Gastrocnemius medialis (tissue), 4 donors: ENCODE measurements around the gene TMEM266. TPM values are rescaled to one million over a fixed set of nuclear protein-coding genes. Genes with fewer than 3 reads are reported as not detected.

Experiments used
- ATAC-seq, 2 donors: fragments of 150-250 bp; one replicate each; pipeline ENCODE4 v1.9.1; 2016
- DNase-seq, 2 donors: peaks; one replicate each; pipeline ENCODE4 v3.0.0-alpha.2; 2019
- H3K27ac ChIP-seq, 4 donors: fragments of 200-600 bp; sonication (generic); 1 replicate in 1 of 4; 2 replicates in 3 of 4; pipeline ENCODE4 v1.5.1; 2016 to 2018; ENCODE audit warnings: mild to moderate bottlenecking in 2 of 4, moderate library complexity in 1 of 4
- H3K27me3 ChIP-seq, 3 donors: fragments of 200-600 bp; sonication (generic) in 2 of 3; 1 replicate in 1 of 3; 2 replicates in 2 of 3; pipeline versions ENCODE4 v1.5.1 to v1.6.0; 2016 to 2019; ENCODE audit warnings: mild to moderate bottlenecking in 1 of 3, moderate library complexity in 1 of 3
- H3K36me3 ChIP-seq, 2 donors: fragments of 200-600 bp; sonication (generic) in 1 of 2; one replicate each; pipeline ENCODE4 v1.5.1; 2017 to 2018
- H3K4me1 ChIP-seq, 2 donors: fragments of 200-600 bp; sonication (generic) in 1 of 2; one replicate each; pipeline ENCODE4 v1.5.1; 2016 to 2017; ENCODE audit warnings: mild to moderate bottlenecking in 2 of 2
- H3K4me3 ChIP-seq, 4 donors: fragments of 200-600 bp; sonication (generic) in 3 of 4; 1 replicate in 1 of 4; 2 replicates in 3 of 4; pipeline ENCODE4 v1.5.1; 2016 to 2019; ENCODE audit warnings: mild to moderate bottlenecking in 2 of 4
- H3K9me3 ChIP-seq, 3 donors: fragments of 200-600 bp; sonication (generic) in 2 of 3; 1 replicate in 1 of 3; 2 replicates in 2 of 3; pipeline ENCODE4 v1.5.1; 2016 to 2019
- POLR2A ChIP-seq, 2 donors: fragments of 450-650 bp; IDR thresholded peaks; one replicate each; pipeline ENCODE4 v1.6.1; 2017; ENCODE audit warnings: antibody characterized with exemption in 2 of 2, mild to moderate bottlenecking in 2 of 2, moderate library complexity in 2 of 2
- in situ Hi-C, 4 donors: fragments of 200-750 bp; cut with MboI; loops; one replicate each; pipeline versions ENCODE4 v1.15.0 to v1.8.0; 2017; ENCODE audit warnings: low sequenced_read_pairs in 4 of 4
- intact Hi-C: fragments of 100-400 bp; cut with DNase I; formaldehyde crosslinking; loops from one replicate; pipeline ENCODE4 v1.15.1; 2023; ENCODE audit warnings: low total_unique reads
- total RNA-seq, 4 donors: library from RNA; depleted of rRNA; stranded (reverse); fragments of >200 nt; gene quantifications; one replicate each; pipeline versions ENCODE4 v1.1.0 to v1.2.3, GENCODE V29; 2016
- TF ChIP-seq, protein P1 (sequence below), 5 experiments: fragments of 450-650 bp in 3 of 5; fragments of 200-600 bp in 2 of 5; sonication (generic) in 2 of 5; IDR thresholded peaks in 4 of 5; conservative IDR thresholded peaks in 1 of 5; 1 replicate in 4 of 5; 2 replicates in 1 of 5; pipeline ENCODE4 v1.5.1; 2016 to 2019; ENCODE audit warnings: antibody characterized with exemption in 5 of 5, mild to moderate bottlenecking in 3 of 5, moderate library complexity in 3 of 5

Gene TMEM266
- total RNA-seq, 4 donors from 2014 or later = 3.6 to 17.1 (median 11.7) TPM

DNA sequence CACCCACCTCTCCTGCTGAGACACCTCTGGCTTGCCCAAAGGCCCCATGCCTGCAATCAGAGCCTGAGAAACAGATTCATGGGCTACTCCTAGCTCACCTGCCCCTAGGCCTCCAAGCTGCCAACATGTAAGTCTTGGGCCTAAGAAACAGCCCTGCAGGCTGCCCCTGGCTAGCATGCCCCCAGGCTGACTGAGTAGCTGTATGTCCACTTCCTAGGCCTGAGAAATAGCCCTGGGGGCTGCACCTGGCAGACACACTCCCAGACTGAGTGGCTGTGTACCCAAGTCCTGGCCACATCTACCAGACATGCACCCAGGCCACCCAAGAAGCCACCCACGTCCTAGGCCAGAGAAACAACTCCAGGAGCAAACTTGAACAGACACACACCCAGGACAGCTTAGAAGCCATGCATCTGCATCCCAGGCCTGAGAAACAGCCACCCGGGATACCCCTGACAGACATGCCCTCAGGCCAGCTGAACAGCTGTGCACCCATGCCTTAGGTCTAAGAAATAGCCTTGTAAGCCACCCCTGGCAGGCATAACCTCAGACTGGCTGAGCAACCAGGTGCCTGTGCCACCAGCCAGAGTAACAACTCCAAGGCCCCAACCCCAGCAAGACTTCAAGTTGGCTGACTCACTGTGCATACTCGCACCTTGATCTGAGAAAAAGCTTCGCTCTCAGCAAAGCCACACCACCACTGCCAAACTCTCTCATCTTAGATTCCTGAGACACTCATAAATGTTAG, 35.6 kb upstream of the TMEM266 start:
- Histone ChIP-seq H3K4me1 (no peaks in the 10 kb centered on the region), H3K27me3 (no peaks in the 10 kb centered on the region), H3K4me3 (no peak overlapping the region), H3K36me3 (no peaks in the 10 kb centered on the region), H3K27ac (no peak overlapping the region), H3K9me3 (no peaks in the 10 kb centered on the region)
- no peak for TF ChIP-seq POLR2A (IDR thresholded peaks at IDR 0.05)
- TF ChIP-seq, protein P1, sequence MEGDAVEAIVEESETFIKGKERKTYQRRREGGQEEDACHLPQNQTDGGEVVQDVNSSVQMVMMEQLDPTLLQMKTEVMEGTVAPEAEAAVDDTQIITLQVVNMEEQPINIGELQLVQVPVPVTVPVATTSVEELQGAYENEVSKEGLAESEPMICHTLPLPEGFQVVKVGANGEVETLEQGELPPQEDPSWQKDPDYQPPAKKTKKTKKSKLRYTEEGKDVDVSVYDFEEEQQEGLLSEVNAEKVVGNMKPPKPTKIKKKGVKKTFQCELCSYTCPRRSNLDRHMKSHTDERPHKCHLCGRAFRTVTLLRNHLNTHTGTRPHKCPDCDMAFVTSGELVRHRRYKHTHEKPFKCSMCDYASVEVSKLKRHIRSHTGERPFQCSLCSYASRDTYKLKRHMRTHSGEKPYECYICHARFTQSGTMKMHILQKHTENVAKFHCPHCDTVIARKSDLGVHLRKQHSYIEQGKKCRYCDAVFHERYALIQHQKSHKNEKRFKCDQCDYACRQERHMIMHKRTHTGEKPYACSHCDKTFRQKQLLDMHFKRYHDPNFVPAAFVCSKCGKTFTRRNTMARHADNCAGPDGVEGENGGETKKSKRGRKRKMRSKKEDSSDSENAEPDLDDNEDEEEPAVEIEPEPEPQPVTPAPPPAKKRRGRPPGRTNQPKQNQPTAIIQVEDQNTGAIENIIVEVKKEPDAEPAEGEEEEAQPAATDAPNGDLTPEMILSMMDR (IDR thresholded peaks at IDR 0.05 in 4 of 5, conservative IDR thresholded peaks at IDR 0.05 in 1 of 5) = no peak
- ATAC-seq (no peak), DNase-seq (no peak)
- in situ Hi-C loops (no loop called here), intact Hi-C loops (no loop called here)

DNA sequence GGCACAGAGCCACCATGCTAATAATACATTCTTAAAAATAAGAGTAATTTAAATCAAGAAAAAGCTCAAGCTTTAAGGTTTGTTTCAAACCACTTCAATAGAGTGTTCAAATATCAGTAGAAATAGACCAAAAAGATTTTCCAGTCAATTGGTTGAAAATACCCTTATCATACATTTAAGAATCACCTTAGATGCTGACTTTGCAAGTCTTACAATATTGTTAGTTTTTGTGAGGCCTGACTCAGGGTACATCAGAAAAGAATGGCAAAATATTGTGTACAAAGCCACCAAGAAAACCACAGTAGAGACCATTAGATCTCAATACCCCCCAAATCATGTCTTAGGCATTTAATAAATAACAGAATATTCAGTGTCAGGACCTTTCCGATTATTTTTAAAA, 27.7 kb upstream of the TMEM266 start:
- Histone ChIP-seq H3K36me3 (no peaks in the 10 kb centered on the region), H3K27me3 (no peaks in the 10 kb centered on the region), H3K4me3 (no peak overlapping the region), H3K27ac (no peak overlapping the region), H3K4me1 (no peaks in the 10 kb centered on the region), H3K9me3 (no peaks in the 10 kb centered on the region)
- intact Hi-C loops = no loop called here
- in situ Hi-C loops = no loop called here
- no peak for ATAC-seq
- TF ChIP-seq, protein P1 (IDR thresholded peaks at IDR 0.05 in 4 of 5, conservative IDR thresholded peaks at IDR 0.05 in 1 of 5) = no peak
- no peak for TF ChIP-seq POLR2A (IDR thresholded peaks at IDR 0.05)
- no peak for DNase-seq

DNA sequence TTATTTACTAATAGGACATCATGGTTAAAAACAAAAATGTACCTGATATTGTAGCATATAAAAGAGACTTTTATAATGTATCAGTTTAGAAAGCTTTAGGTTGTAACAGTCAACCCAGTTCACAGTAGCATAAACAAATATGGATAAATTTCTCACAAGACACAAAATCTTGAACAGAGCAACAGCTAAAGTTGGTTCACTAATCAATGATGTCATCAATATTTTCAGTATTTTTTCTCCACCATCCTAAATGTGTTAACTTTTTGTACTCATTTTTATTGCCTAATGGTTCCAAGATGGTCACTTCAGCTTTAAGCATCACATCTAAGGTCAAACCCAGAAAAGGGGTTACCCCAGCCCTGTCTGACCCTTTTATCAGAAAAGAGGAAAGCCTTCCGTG, 26.3 kb upstream of the TMEM266 start:
- Histone ChIP-seq H3K36me3 (no peaks in the 10 kb centered on the region), H3K27ac (no peak overlapping the region), H3K4me1 (no peaks in the 10 kb centered on the region), H3K9me3 (no peaks in the 10 kb centered on the region), H3K27me3 (no peaks in the 10 kb centered on the region), H3K4me3 (no peak overlapping the region)
- intact Hi-C loops (no loop called here), in situ Hi-C loops (no loop called here)
- TF ChIP-seq, protein P1 (IDR thresholded peaks at IDR 0.05 in 4 of 5, conservative IDR thresholded peaks at IDR 0.05 in 1 of 5) = no peak
- no peak for DNase-seq
- ATAC-seq = no peak

DNA sequence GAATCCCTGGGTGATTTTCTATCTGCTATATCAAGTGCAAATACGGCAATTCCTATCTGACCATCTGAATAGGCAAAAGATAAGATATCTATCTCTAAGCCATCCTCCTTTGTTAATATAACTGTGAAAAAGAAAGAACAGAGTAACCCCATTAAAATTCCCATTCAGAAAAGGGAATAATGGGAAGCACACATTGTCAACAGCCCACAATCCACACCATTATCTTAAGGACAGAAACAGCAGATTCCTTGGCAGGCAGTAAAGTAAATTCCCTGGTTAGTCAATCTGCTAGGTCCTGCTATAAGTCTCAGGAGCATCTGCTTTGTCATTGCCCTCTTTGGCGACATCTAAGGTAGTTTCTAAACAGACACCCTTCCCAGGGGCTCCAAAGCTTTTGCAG, 25.7 kb upstream of the TMEM266 start:
- ATAC-seq (no peak), DNase-seq (no peak)
- Histone ChIP-seq H3K4me1 (no peaks in the 10 kb centered on the region), H3K27ac (no peak overlapping the region), H3K36me3 (no peaks in the 10 kb centered on the region), H3K4me3 (no peak overlapping the region), H3K27me3 (no peaks in the 10 kb centered on the region), H3K9me3 (no peaks in the 10 kb centered on the region)
- intact Hi-C loops (no loop called here), in situ Hi-C loops (no loop called here)
- TF ChIP-seq, protein P1 (IDR thresholded peaks at IDR 0.05 in 4 of 5, conservative IDR thresholded peaks at IDR 0.05 in 1 of 5) = no peak

DNA sequence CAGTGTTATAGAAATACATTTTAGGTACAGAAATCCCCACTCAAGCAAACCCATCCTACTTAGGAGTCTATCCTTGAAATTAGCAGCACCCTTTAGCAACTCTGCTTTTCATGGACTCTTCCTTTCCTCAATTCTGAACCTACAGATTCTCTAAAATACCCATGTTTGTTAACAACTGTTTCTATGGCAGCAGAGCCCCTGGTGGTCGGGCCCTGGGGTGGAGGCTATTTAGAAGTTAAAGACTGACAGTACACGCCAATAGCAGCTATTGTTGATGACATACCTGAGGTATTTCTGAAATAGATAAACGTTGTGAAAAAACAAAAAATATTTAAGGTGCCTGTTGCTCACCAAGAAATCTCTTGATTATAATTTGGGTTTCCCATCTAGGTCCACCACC, 24.2 kb upstream of the TMEM266 start:
- intact Hi-C loops (no loop called here), in situ Hi-C loops (no loop called here)
- Histone ChIP-seq H3K27ac (no peak overlapping the region), H3K9me3 (no peaks in the 10 kb centered on the region), H3K4me3 (no peak overlapping the region), H3K27me3 (no peaks in the 10 kb centered on the region), H3K36me3 (no peaks in the 10 kb centered on the region), H3K4me1 (no peaks in the 10 kb centered on the region)
- ATAC-seq (no peak), DNase-seq (no peak)
- TF ChIP-seq POLR2A (IDR thresholded peaks at IDR 0.05) = no peak
- TF ChIP-seq, protein P1 (IDR thresholded peaks at IDR 0.05 in 4 of 5, conservative IDR thresholded peaks at IDR 0.05 in 1 of 5) = no peak
